SK-N-SH treated with all-trans-retinoic acid at 6 μM for 48 hours (cell line): ENCODE results near the gene MBOAT2.

Experiments
- ATAC-seq: fragments of 200-7000 bp; cut with Tn5 transposase; 3 replicates; pipeline ENCODE4 v1.9.1; 2020; ENCODE audit warnings: mild to moderate bottlenecking, moderate library complexity
- ARNTL ChIP-seq: fragments of 450-650 bp; formaldehyde crosslinking; IDR thresholded peaks from 2 replicates; pipeline ENCODE4 v1.5.0; 2020; ENCODE audit warnings: low read depth, mild to moderate bottlenecking, moderate library complexity, borderline replicate concordance
- BACH2 ChIP-seq: fragments of 250-450 bp; sonication (Bioruptor Pico); IDR thresholded peaks from 2 replicates; pipeline ENCODE4 v1.9.0; 2021; ENCODE audit warnings: mild to moderate bottlenecking, borderline replicate concordance
- CREB5 ChIP-seq: fragments of 250-450 bp; sonication (Bioruptor Pico); IDR thresholded peaks from 2 replicates; pipeline ENCODE4 v1.5.1; 2020; ENCODE audit warnings: low read depth, mild to moderate bottlenecking, moderate library complexity
- CSDC2 ChIP-seq: fragments of 250-450 bp; sonication (Bioruptor Pico); IDR thresholded peaks from 2 replicates; pipeline ENCODE4 v1.5.0; 2020; ENCODE audit warnings: mild to moderate bottlenecking, moderate library complexity
- ESRRG ChIP-seq: fragments of 250-450 bp; sonication (Bioruptor Pico); IDR thresholded peaks from 2 replicates; pipeline ENCODE4 v1.6.1; 2021; ENCODE audit warnings: mild to moderate bottlenecking
- GLIS3 ChIP-seq: fragments of 250-450 bp; sonication (Bioruptor Pico); IDR thresholded peaks from 2 replicates; pipeline ENCODE4 v1.5.0; 2020; ENCODE audit warnings: mild to moderate bottlenecking, moderate library complexity
- OSR1 ChIP-seq: fragments of 250-450 bp; sonication (Bioruptor Pico); IDR thresholded peaks from 2 replicates; pipeline ENCODE4 v1.8.0; 2022; ENCODE audit warnings: moderate library complexity, mild to moderate bottlenecking, inconsistent platforms
- PATZ1 ChIP-seq: fragments of 250-450 bp; sonication (Bioruptor Pico); IDR thresholded peaks from 2 replicates; pipeline ENCODE4 v1.8.0; 2020; ENCODE audit warnings: mild to moderate bottlenecking, moderate library complexity, borderline replicate concordance
- PPARA ChIP-seq: fragments of 250-450 bp; sonication (Bioruptor Pico); IDR thresholded peaks from 2 replicates; pipeline ENCODE4 v1.5.0; 2020; ENCODE audit warnings: mild to moderate bottlenecking, borderline replicate concordance
- RARB ChIP-seq: fragments of 250-450 bp; sonication (Bioruptor Pico); IDR thresholded peaks from 2 replicates; pipeline ENCODE4 v1.8.0; 2021; ENCODE audit warnings: mild to moderate bottlenecking, moderate library complexity
- SNAI2 ChIP-seq: fragments of 250-450 bp; sonication (Bioruptor Pico); IDR thresholded peaks from 2 replicates; pipeline ENCODE4 v1.5.0; 2020; ENCODE audit warnings: mild to moderate bottlenecking, moderate library complexity
- TCF4 ChIP-seq: fragments of 250-450 bp; sonication (Bioruptor Pico); IDR thresholded peaks from 2 replicates; pipeline ENCODE4 v1.8.0; 2021; ENCODE audit warnings: mild to moderate bottlenecking, moderate library complexity, borderline replicate concordance
- TOX ChIP-seq: fragments of 250-450 bp; sonication (Bioruptor Pico); IDR thresholded peaks from 2 replicates; pipeline ENCODE4 v1.8.0; 2021; ENCODE audit warnings: mild to moderate bottlenecking, moderate library complexity, borderline replicate concordance
- TSHZ2 ChIP-seq: fragments of 250-450 bp; sonication (Bioruptor Pico); IDR thresholded peaks from 2 replicates; pipeline ENCODE4 v1.5.0; 2020; ENCODE audit warnings: mild to moderate bottlenecking, moderate library complexity
- ZC3H10 ChIP-seq: fragments of 250-450 bp; sonication (Bioruptor Pico); IDR thresholded peaks from 2 replicates; pipeline ENCODE4 v1.5.1; 2021; ENCODE audit warnings: mild to moderate bottlenecking, moderate library complexity
- ZFP3 ChIP-seq: fragments of 250-450 bp; sonication (Bioruptor Pico); IDR thresholded peaks from 2 replicates; pipeline ENCODE4 v1.5.0; 2020; ENCODE audit warnings: mild to moderate bottlenecking, moderate library complexity
- ZFP30 ChIP-seq: fragments of 450-650 bp; formaldehyde crosslinking; IDR thresholded peaks from 2 replicates; pipeline ENCODE4 v1.5.0; 2022; ENCODE audit warnings: mild to moderate bottlenecking, moderate library complexity
- ZNF565 ChIP-seq: fragments of 450-650 bp; formaldehyde crosslinking; conservative IDR thresholded peaks from 2 replicates; pipeline ENCODE4 v1.5.0; 2020; ENCODE audit warnings: low read depth, mild to moderate bottlenecking, moderate library complexity
- ZNF70 ChIP-seq: fragments of 450-650 bp; formaldehyde crosslinking; IDR thresholded peaks from 2 replicates; pipeline ENCODE4 v1.5.0; 2020; ENCODE audit warnings: mild to moderate bottlenecking, moderate library complexity
- ZNF8 ChIP-seq: fragments of 450-650 bp; formaldehyde crosslinking; IDR thresholded peaks from 2 replicates; pipeline ENCODE4 v1.5.0; 2020; ENCODE audit warnings: mild to moderate bottlenecking, moderate library complexity
- TF ChIP-seq, protein P1 (sequence below): fragments of 250-450 bp; sonication (Bioruptor Pico); IDR thresholded peaks from 2 replicates; pipeline ENCODE4 v1.8.0; 2021; ENCODE audit warnings: low read depth, mild to moderate bottlenecking, moderate library complexity, borderline replicate concordance
- TF ChIP-seq, protein P2 (sequence below): fragments of 250-450 bp; sonication (Bioruptor Pico); IDR thresholded peaks from 2 replicates; pipeline ENCODE4 v1.5.1; 2021; ENCODE audit warnings: mild to moderate bottlenecking, moderate library complexity

Gene MBOAT2

DNA sequence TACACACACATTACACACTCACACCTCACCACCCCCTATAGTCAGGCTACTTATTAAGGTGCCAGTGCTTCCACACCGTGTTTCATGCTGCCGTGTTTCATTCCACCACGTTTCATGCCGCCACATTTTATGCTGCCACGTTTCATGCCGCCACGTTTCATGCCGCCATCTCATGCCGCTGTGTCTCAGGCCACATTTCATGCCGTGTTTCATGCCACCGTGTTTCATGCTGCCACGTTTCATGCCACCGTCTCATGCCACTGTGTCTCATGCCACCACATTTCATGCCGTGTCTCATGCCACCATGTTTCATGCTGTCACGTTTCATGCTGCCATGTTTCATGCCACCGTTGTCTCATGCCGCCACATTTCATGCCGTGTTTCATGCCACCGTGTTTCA lies 65.1 kb downstream of the MBOAT2 start:
- ATAC-seq, result no peak
- TF ChIP-seq ZNF8 (CRISPR knock-in tag), result no peak
- no peak for TF ChIP-seq BACH2 (CRISPR knock-in tag)
- no peak for TF ChIP-seq TSHZ2
- no peak for TF ChIP-seq ARNTL (CRISPR knock-in tag)
- no peak for TF ChIP-seq SNAI2
- TF ChIP-seq, protein P1, sequence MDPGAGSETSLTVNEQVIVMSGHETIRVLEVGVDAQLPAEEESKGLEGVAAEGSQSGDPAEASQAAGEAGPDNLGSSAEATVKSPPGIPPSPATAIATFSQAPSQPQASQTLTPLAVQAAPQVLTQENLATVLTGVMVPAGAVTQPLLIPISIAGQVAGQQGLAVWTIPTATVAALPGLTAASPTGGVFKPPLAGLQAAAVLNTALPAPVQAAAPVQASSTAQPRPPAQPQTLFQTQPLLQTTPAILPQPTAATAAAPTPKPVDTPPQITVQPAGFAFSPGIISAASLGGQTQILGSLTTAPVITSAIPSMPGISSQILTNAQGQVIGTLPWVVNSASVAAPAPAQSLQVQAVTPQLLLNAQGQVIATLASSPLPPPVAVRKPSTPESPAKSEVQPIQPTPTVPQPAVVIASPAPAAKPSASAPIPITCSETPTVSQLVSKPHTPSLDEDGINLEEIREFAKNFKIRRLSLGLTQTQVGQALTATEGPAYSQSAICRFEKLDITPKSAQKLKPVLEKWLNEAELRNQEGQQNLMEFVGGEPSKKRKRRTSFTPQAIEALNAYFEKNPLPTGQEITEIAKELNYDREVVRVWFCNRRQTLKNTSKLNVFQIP (CRISPR knock-in tag), result no peak
- TF ChIP-seq CSDC2 (CRISPR knock-in tag), result no peak
- no peak for TF ChIP-seq ESRRG (CRISPR knock-in tag)
- TF ChIP-seq, protein P2, sequence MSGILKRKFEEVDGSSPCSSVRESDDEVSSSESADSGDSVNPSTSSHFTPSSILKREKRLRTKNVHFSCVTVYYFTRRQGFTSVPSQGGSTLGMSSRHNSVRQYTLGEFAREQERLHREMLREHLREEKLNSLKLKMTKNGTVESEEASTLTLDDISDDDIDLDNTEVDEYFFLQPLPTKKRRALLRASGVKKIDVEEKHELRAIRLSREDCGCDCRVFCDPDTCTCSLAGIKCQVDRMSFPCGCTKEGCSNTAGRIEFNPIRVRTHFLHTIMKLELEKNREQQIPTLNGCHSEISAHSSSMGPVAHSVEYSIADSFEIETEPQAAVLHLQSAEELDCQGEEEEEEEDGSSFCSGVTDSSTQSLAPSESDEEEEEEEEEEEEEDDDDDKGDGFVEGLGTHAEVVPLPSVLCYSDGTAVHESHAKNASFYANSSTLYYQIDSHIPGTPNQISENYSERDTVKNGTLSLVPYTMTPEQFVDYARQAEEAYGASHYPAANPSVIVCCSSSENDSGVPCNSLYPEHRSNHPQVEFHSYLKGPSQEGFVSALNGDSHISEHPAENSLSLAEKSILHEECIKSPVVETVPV (CRISPR knock-in tag), result no peak
- no peak for TF ChIP-seq CREB5 (CRISPR knock-in tag)
- TF ChIP-seq TOX, result no peak
- no peak for TF ChIP-seq TCF4 (CRISPR knock-in tag)
- no peak for TF ChIP-seq ZNF70 (CRISPR knock-in tag)
- no peak for TF ChIP-seq RARB (CRISPR knock-in tag)

- ATAC-seq, result no peak
- TF ChIP-seq PPARA (no peak), ZNF70 (CRISPR knock-in tag) (no peak), ZFP3 (no peak), ZNF8 (CRISPR knock-in tag) (no peak), GLIS3 (CRISPR knock-in tag) (no peak), CREB5 (CRISPR knock-in tag) (no peak), TSHZ2 (no peak), PATZ1 (CRISPR knock-in tag) (no peak), TCF4 (CRISPR knock-in tag) (no peak), ARNTL (CRISPR knock-in tag) (no peak), ZNF565 (CRISPR knock-in tag) (no peak), TOX (no peak), OSR1 (CRISPR knock-in tag) (no peak), ZC3H10 (CRISPR knock-in tag) (no peak), ESRRG (CRISPR knock-in tag) (no peak), RARB (CRISPR knock-in tag) (no peak), CSDC2 (CRISPR knock-in tag) (no peak), ZFP30 (CRISPR knock-in tag) (no peak)
- TF ChIP-seq, protein P2 (CRISPR knock-in tag), result no peak
- TF ChIP-seq, protein P1 (CRISPR knock-in tag), result no peak
These were observed 67.5 kb downstream of the MBOAT2 start for GRCh38 chr2:8935982-8936381.
